IgD-negative memory B cell (primary cell): ENCODE data around the gene AMH. TPM values are rescaled to one million over a fixed set of nuclear protein-coding genes. Genes with fewer than 3 reads are reported as not detected.

Experiments
- H3K27ac Mint-ChIP-seq, 3 donors: one replicate each; pipeline ENCODE4 v1.8.0; 2020 to 2022; ENCODE audit warnings: mild to moderate bottlenecking in 3 of 3, mixed read lengths in 3 of 3, moderate library complexity in 1 of 3
- H3K27me3 Mint-ChIP-seq: one replicate; pipeline ENCODE4 v1.8.0; 2021; ENCODE audit warnings: mixed read lengths
- H3K36me3 Mint-ChIP-seq: one replicate; pipeline ENCODE4 v1.8.0; 2020; ENCODE audit warnings: mild to moderate bottlenecking, mixed read lengths
- H3K4me1 Mint-ChIP-seq, 3 donors: one replicate each; pipeline ENCODE4 v1.8.0; 2020 to 2022; ENCODE audit warnings: mixed read lengths in 3 of 3, mild to moderate bottlenecking in 1 of 3
- H3K4me3 Mint-ChIP-seq, 4 donors: one replicate each; pipeline ENCODE4 v1.8.0; 2020 to 2022; ENCODE audit warnings: mild to moderate bottlenecking in 4 of 4, mixed read lengths in 4 of 4, moderate library complexity in 3 of 4
- H3K9me3 Mint-ChIP-seq, 3 donors: one replicate each; pipeline ENCODE4 v1.8.0; 2020 to 2021; ENCODE audit warnings: mixed read lengths in 3 of 3, mild to moderate bottlenecking in 1 of 3
- polyA plus RNA-seq: library from polyadenylated mRNA; unstranded; fragments of 300-500 nt; fragmentation: Illumina TruSeq; gene quantifications from one replicate; pipeline ENCODE4 v1.2.3, GENCODE V29; 2021

The AMH gene
- polyA plus RNA-seq, 1 donor from 2014 or later: 0.15 TPM

DNA sequence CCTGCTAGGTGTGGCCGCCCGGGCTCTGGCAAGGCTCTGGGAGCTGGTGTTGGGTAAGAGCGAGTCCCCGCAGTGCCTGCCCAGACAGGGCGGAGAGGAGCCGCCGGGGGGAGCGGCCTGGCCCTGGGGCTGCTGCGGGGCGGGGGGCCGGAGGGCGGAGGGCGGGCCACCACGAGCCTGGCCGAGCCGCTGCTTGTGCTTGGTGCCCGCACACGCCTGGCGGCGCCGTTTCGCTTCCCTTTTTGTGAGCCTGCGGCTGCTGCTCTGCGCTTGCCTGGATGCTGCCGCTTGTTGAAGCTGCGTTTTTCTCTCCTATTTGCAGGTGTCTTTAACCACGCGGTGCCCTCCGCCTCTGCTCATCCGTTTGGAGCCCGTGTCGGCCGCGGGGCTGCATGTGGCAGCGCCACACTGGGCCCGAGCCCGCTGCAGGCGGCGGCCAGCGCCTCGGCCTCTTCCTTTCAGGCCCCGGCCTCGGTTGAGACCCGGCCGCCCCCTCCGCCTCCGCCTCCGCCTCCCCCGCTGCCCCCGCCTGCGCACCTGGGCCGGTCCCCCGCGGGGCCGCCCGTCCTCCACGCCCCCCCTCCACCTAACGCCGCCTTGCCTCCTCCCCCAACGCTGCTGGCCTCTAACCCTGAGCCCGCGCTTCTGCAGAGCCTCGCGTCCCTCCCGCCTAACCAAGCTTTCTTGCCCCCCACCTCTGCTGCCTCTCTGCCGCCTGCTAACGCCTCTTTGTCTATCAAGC lies 21.5 kb upstream of the AMH start:
- peaks cover 1% of the 10 kb centered on the region for H3K36me3 Mint-ChIP-seq
- H3K27me3 Mint-ChIP-seq: no peaks in the 10 kb centered on the region
- no peaks in the 10 kb centered on the region for H3K9me3 Mint-ChIP-seq
- peaks cover 17 to 27% (median 23%) of the 10 kb centered on the region in 3 donors for H3K4me1 Mint-ChIP-seq
- peak overlapping the region; percentile 30 to 77 (median 42) for H3K4me3 Mint-ChIP-seq
- H3K27ac Mint-ChIP-seq: peak overlapping the region; percentile 31 to 95 (median 91)

DNA sequence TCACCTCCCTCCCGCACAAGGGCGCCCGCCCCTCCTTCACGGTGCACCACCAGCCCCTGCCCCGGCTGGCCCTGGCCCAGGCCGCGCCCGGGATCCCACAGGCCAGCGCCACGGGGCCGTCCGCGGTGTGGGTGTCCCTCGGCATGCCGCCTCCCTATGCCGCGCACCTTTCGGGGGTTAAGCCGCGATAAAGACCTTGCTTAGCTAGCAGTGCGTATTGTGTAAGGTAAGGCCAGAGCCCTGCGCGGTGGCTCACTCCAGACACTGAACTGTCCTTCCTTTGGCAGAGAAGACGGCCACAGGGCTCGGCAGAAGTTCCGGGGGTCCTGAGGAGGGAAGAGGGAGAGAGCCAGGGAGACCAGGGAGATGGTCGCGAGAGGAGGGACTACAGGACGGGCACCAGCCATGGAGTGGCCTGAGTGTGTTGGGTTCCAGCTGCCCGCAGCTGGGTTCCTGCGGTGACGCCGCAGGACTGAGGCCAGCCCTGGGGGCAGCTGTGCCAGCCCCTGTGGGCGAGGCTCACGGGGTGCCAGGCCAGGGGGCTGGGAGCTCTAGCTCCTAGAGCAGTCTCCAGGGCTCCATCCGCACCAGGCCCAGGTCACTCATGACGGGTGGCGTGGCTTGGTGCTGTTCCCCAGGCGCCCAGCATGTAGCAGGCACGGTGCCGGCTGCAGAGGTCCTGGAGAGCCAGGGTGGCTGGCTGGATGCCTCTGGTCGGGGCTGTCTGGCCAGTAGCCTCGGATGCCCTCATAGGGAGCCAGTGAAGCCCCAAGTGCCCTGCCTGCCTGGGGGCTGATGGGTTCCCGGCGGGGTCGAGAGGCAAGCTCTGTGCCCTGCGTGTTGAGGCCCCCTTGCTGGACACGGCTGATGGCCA lies 20.7 kb upstream of the AMH start:
- H3K9me3 Mint-ChIP-seq: no peaks in the 10 kb centered on the region
- peaks cover 1% of the 10 kb centered on the region for H3K36me3 Mint-ChIP-seq
- H3K4me3 Mint-ChIP-seq: peak overlapping the region in 3 of 4 donors; percentile 12 to 74 (median 47)
- peaks cover 17 to 23% (median 21%) of the 10 kb centered on the region in 3 donors for H3K4me1 Mint-ChIP-seq
- H3K27ac Mint-ChIP-seq: peak overlapping the region in 2 of 3 donors; percentile 43 to 74
- no peaks in the 10 kb centered on the region for H3K27me3 Mint-ChIP-seq

DNA sequence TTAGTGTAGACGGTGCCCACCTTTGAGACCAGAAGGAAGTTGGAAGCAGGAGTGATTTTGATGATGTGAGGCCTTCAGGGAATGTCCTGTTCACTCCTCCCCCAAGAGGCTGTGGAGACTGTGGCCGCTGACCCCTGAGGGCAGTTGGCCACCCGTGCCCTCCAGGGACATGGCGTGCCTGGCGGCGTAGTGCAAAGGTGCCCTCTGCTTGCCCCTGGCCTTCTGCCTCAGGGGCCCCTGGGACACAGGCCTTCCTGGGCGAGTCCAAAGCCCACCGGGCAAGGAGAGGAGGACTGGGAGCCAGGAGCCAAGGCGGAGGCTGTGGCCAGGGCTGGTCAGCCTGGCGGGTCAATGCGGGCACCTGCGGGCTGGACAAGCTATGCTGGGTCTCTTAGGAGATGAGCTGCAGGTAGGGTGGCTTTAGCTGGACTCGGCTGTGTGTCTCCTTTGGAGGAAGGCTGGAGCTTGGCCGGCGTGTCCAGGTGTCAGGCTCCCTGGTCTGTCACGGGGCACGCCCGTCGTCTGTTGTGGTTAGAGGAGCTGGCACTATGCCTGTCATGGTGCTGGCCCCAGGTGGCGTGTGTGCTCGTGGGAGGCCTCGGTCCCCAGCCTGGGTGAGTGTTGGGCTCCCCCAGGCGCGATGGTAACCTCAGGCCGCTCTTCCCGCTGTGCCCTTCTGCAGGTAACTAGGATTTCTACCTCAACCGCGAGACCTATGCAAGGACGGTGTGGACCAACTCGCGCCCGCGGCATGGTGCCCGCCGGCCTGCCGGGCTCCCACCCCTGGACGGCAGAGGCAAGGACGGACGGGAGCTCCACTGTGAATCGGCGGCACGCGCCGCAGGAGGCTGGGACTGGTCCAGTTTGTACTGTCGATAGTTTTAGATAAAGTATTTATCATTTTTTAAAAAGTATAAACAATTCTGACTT lies 19.8 kb upstream of the AMH start:
- Mint-ChIP-seq H3K9me3 (no peaks in the 10 kb centered on the region), H3K36me3 (peaks cover 1% of the 10 kb centered on the region), H3K27ac (peak overlapping the region in 2 of 3 donors; percentile 27 to 74), H3K4me1 (peaks cover 14 to 17% (median 15%) of the 10 kb centered on the region in 3 donors), H3K4me3 (peak overlapping the region in 1 of 4 donors; percentile 74), H3K27me3 (no peaks in the 10 kb centered on the region)

DNA sequence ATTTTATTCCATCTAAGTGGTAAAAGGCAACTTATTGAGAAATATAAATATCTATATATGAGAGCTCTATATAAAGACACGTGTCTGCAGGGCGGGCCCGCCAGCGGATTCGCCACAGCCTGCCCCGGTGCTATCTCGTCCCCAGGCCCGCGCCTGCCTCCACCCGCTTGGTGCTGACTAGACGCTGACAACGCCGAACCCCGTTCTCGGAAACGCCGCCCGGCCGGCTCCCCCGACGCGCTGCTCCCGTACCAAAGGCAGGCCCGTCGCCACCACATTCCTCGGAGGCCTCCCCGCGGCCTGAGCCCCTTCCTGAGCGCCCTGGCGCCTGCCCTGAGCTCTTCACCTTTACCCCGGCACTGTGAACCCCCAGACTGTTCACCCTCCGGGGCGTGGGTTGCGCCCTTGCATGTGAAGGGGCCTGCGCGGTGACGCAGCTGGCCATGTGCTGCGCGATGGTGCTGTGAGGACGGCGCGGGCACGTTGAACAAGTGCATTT lies 19.0 kb upstream of the AMH start:
- Mint-ChIP-seq H3K36me3 (peaks cover 1% of the 10 kb centered on the region), H3K27ac (peak overlapping the region in 2 of 3 donors; percentile 32 to 73), H3K4me1 (peaks cover 10 to 12% (median 11%) of the 10 kb centered on the region in 3 donors), H3K27me3 (no peaks in the 10 kb centered on the region), H3K4me3 (no peak overlapping the region), H3K9me3 (no peaks in the 10 kb centered on the region)

DNA sequence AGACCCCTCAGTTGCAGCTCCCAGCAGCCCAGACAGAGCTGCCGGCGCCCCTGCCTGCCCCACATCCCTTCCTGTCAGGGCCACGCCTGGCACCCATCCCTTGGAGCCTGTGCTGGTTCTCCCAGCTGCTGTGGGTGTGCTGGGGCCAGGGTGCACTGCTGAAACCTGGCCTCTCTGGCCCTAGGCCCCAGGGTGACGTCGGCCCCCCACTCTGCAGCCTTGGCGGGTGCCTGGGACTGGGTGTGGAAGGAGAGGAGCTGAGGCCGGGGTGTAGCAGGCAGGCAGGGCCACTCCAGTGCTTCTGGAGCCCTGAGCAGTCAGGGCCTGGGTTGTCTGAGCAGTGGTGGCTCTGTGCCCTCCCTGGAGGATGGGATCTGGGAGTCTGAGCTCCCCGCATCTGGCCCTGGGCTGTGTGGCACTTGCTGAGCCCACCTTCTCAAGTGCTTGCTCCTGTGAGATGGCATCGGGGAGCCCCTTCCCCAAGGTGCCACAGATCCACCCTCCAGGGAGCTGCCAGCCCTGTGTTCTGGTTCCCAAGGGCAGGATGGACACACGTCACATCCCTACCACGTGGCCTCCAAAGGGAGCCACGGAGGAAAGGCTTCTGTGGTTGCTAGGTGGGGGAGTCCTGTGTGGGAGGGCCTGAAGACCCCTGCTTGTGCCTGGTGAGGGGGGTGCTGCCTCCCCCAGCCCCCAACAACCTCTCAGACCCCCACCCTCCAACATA lies 18.2 kb upstream of the AMH start:
- no peaks in the 10 kb centered on the region for H3K9me3 Mint-ChIP-seq
- peaks cover 10 to 14% (median 13%) of the 10 kb centered on the region in 3 donors for H3K4me1 Mint-ChIP-seq
- no peaks in the 10 kb centered on the region for H3K27me3 Mint-ChIP-seq
- no peaks in the 10 kb centered on the region for H3K36me3 Mint-ChIP-seq
- peak overlapping the region in 2 of 3 donors; percentile 73 to 86 for H3K27ac Mint-ChIP-seq
- peak overlapping the region in 1 of 4 donors; percentile 50 for H3K4me3 Mint-ChIP-seq

DNA sequence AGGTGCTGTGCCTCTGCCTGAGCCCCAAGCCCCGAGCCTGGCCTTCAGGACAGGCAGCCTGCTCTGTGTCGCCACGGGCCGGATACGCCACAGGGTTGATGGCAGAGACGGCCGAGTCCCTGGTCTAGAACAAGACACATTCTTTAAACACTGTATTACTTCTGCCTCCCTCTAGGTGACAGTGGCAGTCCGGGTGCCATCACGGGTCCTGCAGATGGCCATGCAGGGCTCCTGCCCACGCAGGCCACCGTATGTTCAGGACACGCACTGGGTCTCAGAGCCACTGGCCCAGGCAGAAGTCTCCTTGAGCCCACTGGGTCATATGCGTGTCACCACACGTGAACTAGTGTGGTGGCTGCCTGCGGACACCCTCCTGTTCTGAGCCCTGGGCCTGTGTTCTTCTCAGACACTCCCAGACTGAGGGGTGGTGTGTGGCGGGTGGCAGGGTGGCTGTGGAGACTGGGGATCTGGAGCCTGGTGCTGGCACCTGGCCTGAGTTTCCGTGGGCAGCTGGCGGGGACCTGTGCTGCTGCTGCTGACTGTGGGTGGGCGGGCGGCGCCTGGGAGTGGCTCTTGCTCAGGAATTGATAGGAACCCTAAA lies 17.4 kb upstream of the AMH start:
- peaks cover 15 to 18% (median 16%) of the 10 kb centered on the region in 3 donors for H3K4me1 Mint-ChIP-seq
- H3K27ac Mint-ChIP-seq: peak overlapping the region in 2 of 3 donors; percentile 16 to 86
- H3K4me3 Mint-ChIP-seq: peak overlapping the region in 1 of 4 donors; percentile 50
- H3K27me3 Mint-ChIP-seq: peaks cover 4% of the 10 kb centered on the region
- H3K9me3 Mint-ChIP-seq: no peaks in the 10 kb centered on the region
- peaks cover 4% of the 10 kb centered on the region for H3K36me3 Mint-ChIP-seq

DNA sequence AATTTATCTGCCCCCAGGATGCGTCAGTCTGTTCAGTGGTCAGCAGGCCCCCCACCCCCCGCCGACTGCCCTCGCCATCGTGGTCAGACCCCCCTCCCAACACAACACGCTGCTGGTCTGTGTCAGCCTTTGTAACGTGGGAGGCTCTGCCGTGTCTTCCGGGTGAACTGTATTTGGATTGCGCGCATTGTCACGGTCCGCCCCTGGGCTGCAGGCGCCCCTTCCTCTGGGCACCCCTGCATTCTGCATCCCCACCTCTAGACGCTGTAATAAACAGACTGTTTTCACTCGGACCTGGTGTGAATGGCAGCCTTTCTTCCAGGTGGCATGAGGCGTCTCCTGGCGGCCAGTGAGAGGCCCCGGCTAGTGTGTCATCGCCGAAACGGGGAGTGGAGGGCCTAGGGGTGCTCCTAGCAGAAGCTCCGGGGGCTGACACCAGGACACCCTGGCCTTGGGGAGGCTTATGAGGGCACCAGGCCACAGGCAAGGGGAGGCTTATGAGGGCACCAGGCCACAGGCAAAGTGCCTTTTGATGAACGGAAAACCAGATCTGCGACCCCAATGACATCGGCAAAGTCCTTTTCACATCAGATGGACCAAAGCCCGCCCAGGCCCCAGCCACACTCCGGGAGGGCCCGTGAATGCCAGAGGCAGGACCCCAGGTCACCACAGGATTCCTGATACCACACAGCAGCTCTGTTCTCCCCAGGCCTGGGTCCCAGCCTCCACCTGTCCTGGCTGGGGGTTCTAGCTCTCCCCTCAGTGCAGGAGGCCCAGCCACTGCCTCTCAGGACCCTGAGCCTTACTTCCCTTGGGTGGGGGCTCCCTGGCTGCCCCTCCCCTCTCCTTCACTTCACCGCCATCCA lies 16.6 kb upstream of the AMH start:
- peak overlapping the region in 2 of 4 donors; percentile 22 to 63 for H3K4me3 Mint-ChIP-seq
- peak overlapping the region in 1 of 3 donors; percentile 86 for H3K27ac Mint-ChIP-seq
- H3K27me3 Mint-ChIP-seq: peaks cover 4% of the 10 kb centered on the region
- H3K9me3 Mint-ChIP-seq: no peaks in the 10 kb centered on the region
- peaks cover 4% of the 10 kb centered on the region for H3K36me3 Mint-ChIP-seq
- H3K4me1 Mint-ChIP-seq: peaks cover 15 to 20% (median 17%) of the 10 kb centered on the region in 3 donors

DNA sequence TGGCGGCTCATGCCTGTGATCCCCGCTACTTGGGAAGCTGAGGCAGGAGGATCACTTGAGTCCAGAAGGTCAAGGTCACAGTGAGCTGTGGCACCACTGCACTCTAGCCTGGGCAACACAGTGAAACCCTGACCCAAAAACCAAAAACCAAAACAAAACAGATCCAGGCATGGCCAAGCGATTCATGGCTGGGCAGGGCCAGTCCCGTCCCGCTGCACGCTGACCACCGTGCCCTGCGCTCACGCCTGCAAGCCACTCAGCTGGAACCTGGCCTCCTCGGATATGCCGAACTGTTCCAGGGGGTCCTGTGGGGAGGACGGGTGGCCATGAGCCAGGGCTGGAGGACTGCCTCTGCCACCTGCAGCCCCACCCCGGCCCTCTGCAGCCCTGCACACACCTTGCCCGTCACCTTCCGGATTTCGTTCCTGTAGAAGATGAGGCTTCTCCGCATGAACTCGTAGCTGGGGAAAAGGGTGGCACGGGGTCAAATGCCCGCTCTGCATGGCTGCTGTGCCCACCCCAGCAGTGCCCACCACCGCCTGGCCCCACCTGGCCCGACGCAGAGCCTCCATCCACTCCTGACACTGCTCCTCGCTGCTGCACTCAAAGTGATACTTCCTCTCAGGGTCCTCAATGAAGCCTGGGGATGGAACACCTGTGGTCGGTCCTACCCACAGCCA lies 15.4 kb upstream of the AMH start:
- Mint-ChIP-seq H3K27me3 (peaks cover 4% of the 10 kb centered on the region), H3K9me3 (no peaks in the 10 kb centered on the region), H3K36me3 (peaks cover 4% of the 10 kb centered on the region), H3K27ac (peak overlapping the region; percentile 53 to 96 (median 91)), H3K4me3 (peak overlapping the region in 3 of 4 donors; percentile 17 to 97 (median 93)), H3K4me1 (peaks cover 23 to 32% (median 25%) of the 10 kb centered on the region in 3 donors)

DNA sequence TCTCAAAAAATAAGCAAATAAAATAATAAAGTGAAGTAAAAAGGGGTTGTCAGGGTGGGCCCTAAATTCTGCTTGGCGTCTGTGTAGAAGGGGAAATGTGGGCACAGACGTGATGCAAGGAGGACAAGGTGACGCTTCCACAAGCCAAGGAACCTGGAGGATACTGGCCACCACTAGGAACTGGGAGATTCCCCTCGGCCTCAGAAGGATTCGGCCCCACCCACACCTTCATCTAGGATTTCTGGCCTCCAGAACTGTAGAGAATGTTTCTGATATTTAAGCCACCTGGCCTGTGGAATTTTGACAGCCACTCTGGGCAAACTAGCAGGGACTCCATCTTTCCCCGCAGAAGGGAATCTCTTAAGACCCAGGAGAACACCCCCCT lies 14.1 kb upstream of the AMH start:
- peak overlapping the region; percentile 80 to 95 (median 91) for H3K27ac Mint-ChIP-seq
- no peaks in the 10 kb centered on the region for H3K9me3 Mint-ChIP-seq
- peak overlapping the region; percentile 93 to 98 (median 98) for H3K4me3 Mint-ChIP-seq

DNA sequence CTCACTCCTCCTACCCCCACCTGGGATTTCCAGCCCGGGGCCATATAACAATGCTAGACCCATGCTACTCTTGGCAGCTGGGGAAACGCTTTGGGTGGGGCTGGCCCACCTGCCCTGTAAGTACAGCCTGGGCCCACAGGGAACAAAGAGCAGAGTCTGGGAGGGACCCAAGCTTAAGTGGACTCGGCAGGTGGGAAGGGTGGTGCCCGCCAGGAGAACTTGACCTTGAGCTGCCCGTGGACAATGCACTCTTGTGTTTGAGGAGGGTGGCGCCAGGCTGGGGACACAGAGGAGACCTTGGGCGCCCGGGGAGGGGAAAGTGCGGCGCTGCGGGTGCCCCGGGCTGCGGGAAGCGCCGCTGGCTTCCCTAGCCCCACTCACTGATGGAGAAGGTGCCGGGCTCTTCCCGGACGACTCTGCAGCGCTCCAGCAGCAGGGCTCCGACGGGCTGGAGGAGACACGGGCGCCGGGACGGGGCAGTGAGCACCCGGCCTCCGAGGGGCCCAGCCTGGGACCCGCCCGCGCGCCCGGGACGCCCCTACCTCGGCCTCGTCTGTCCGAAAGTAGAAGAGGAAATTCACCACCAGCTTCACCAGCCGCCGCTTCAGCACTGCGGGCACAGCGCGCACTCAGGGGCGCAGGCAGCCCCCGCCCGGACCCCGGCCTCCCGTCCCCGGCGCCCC lies 13.6 kb upstream of the AMH start:
- Mint-ChIP-seq H3K4me1 (peaks cover 29 to 40% (median 35%) of the 10 kb centered on the region in 3 donors), H3K9me3 (no peaks in the 10 kb centered on the region), H3K36me3 (peaks cover 8% of the 10 kb centered on the region), H3K27ac (peak overlapping the region; percentile 80 to 98 (median 91)), H3K27me3 (peaks cover 4% of the 10 kb centered on the region), H3K4me3 (peak overlapping the region; percentile 93 to 98 (median 98))

More for the DNA sequence above, 14.1 kb upstream of the AMH start:
- Mint-ChIP-seq H3K4me1 (peaks cover 31 to 37% (median 32%) of the 10 kb centered on the region in 3 donors), H3K27me3 (peaks cover 4% of the 10 kb centered on the region), H3K36me3 (peaks cover 8% of the 10 kb centered on the region)

DNA sequence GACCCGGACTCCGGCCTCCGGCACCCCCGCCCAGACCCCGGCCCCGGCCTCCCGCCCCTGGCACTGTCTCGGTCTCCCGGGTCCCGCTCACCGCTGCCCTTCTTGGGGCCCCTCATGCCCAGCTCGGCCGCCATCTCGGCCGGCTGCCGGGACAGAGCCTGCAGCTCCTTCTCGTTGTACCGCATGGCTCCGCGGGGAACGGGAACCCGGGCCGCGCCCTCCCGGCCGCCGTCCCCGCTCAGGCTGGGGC lies 13.1 kb upstream of the AMH start:
- Mint-ChIP-seq H3K4me3 (peak overlapping the region; percentile 91 to 98 (median 98)), H3K36me3 (peaks cover 9% of the 10 kb centered on the region), H3K4me1 (peaks cover 27 to 45% (median 35%) of the 10 kb centered on the region in 3 donors), H3K27me3 (peaks cover 4% of the 10 kb centered on the region), H3K27ac (peak overlapping the region; percentile 97 to 98 (median 98)), H3K9me3 (no peaks in the 10 kb centered on the region)
